Measurements from ENCODE around the gene SRP54. TPM values are rescaled to one million over a fixed set of nuclear protein-coding genes. Genes with fewer than 3 reads are reported as not detected.

Gene SRP54
- total and polyA plus RNA-seq, 2 donors (not counting 3 experiments of a cell fraction or from before 2014, with no cell fraction given): 32.8 to 63.7 TPM

DNA sequence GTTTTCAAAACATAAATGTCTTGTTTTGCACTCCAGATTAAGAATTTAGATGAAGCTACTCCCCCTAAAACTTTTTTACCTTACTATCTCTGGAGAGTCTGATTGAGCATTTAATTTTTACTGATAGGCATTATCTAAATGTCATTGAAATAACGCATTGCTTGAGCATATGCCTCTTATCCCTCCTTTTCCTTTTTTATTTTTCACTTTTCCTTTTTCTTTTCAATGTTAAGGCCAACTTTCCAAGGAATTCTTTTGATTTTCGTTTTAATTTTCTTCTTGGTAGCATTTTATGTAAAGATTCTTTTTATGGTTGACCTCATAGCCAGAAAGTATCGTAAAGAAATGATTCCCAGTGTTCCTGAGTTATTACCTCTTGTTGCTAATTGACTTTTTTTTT lies 2.9 kb downstream of the SRP54 start:
- Histone ChIP-seq H3K79me2 (ENCODE audit: control insufficient read depth, insufficient read depth, low read length) (peaks cover 78% of the 10 kb centered on the region), H3K4me3 (replicated peaks in 1 of 3; ENCODE audit: insufficient read depth in 1 of 3, low read depth in 1 of 3, low read length in 3 of 3) (no peak overlapping the region), H3K9me3 (replicated peaks; ENCODE audit: control insufficient read depth, insufficient read depth, low read length) (no peaks in the 10 kb centered on the region), H3K9me1 (replicated peaks; ENCODE audit: control insufficient read depth, extremely low read depth, insufficient read depth, low read length) (no peaks in the 10 kb centered on the region), H3K27me3 (ENCODE audit: control insufficient read depth in 2 of 2, insufficient read depth in 2 of 2, low read length in 2 of 2) (no peaks in the 10 kb centered on the region), H3K36me3 (ENCODE audit: control insufficient read depth in 2 of 2, extremely low read depth in 1 of 2, insufficient read depth in 2 of 2, low read length in 2 of 2) (no peaks in the 10 kb centered on the region), H3K9ac (replicated peaks; ENCODE audit: extremely low read depth, insufficient read depth, low read length) (no peak overlapping the region), H3K4me2 (ENCODE audit: insufficient read depth, low read length) (no peak overlapping the region), H4K20me1 (replicated peaks; ENCODE audit: control insufficient read depth, extremely low read depth, insufficient read depth, low read length) (no peaks in the 10 kb centered on the region), H3K4me1 (ENCODE audit: control insufficient read depth, extremely low read depth, insufficient read depth, low read length) (peaks cover 10% of the 10 kb centered on the region), H3K27ac (ENCODE audit: insufficient read depth, low read depth, low read length) (no peak overlapping the region), H2AFZ (ENCODE audit: low read depth, low read length) (no peak overlapping the region)
- TF ChIP-seq FOS (IDR thresholded peaks at IDR 0.05; ENCODE audit: borderline replicate concordance, insufficient read depth, low read length): no peak
- no peak for TF ChIP-seq POLR2A (IDR thresholded peaks at IDR 0.05; ENCODE audit: low read depth, low read length)
- no peak for TF ChIP-seq POLR2AphosphoS5 (IDR thresholded peaks at IDR 0.05; ENCODE audit: insufficient read depth, low read depth, low read length)
- TF ChIP-seq GATA2 (IDR thresholded peaks at IDR 0.05; ENCODE audit: insufficient read depth, insufficient read length, low read depth, low read length): no peak
- TF ChIP-seq JUN (IDR thresholded peaks at IDR 0.05; ENCODE audit: borderline replicate concordance, insufficient read depth, insufficient read length, low read depth): no peak
- no peak for TF ChIP-seq EZH2 (IDR thresholded peaks at IDR 0.05; ENCODE audit: borderline replicate concordance, low read depth, low read length, severe bottlenecking)
- TF ChIP-seq, protein P1, sequence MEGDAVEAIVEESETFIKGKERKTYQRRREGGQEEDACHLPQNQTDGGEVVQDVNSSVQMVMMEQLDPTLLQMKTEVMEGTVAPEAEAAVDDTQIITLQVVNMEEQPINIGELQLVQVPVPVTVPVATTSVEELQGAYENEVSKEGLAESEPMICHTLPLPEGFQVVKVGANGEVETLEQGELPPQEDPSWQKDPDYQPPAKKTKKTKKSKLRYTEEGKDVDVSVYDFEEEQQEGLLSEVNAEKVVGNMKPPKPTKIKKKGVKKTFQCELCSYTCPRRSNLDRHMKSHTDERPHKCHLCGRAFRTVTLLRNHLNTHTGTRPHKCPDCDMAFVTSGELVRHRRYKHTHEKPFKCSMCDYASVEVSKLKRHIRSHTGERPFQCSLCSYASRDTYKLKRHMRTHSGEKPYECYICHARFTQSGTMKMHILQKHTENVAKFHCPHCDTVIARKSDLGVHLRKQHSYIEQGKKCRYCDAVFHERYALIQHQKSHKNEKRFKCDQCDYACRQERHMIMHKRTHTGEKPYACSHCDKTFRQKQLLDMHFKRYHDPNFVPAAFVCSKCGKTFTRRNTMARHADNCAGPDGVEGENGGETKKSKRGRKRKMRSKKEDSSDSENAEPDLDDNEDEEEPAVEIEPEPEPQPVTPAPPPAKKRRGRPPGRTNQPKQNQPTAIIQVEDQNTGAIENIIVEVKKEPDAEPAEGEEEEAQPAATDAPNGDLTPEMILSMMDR (IDR thresholded peaks at IDR 0.05; ENCODE audit: extremely low read depth in 1 of 2, insufficient read depth in 1 of 2, low read depth in 1 of 2, low read length in 2 of 2): no peak
- no peak for TF ChIP-seq MYC (IDR thresholded peaks at IDR 0.05; ENCODE audit: low read depth, low read length)
- TF ChIP-seq, protein P2, sequence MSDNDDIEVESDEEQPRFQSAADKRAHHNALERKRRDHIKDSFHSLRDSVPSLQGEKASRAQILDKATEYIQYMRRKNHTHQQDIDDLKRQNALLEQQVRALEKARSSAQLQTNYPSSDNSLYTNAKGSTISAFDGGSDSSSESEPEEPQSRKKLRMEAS (IDR thresholded peaks at IDR 0.05; ENCODE audit: insufficient read depth, insufficient read length): no peak
- POLR2A ChIA-PET: no interaction called here
- no TSS peak for BruUV-seq (replicated peaks)
- no peak for DNase-seq (ENCODE audit: low read depth, low spot score)
- dilution Hi-C loops (cut with MboI; ENCODE audit: extremely low pct_ligation_motif_present, low sequenced_read_pairs) (no loop called here), intact Hi-C loops (cut with micrococcal nuclease) (loop anchor here (10.0 kb wide), 1 partner anchor 309 kb away; the partner anchor contains the start of gene PSMA6)
- no peak for FAIRE-seq
- CTCF ChIA-PET: no interaction called here
